NCI-H774 (cell line): Measurements from ENCODE around the gene DDX6.
A peak's percentile ranks its signal among the peaks of the same experiment; 100 is the strongest.
"Not testable (repeated sequence)": the region's sequence is repeated elsewhere in the genome, so short reads cannot be mapped to it uniquely, and the experiment has no call there.

Source experiments
- DNase-seq: peaks from one replicate; lab custom pipeline; 2025; lab: John Stamatoyannopoulos, UW

DDX6 gene

DNA sequence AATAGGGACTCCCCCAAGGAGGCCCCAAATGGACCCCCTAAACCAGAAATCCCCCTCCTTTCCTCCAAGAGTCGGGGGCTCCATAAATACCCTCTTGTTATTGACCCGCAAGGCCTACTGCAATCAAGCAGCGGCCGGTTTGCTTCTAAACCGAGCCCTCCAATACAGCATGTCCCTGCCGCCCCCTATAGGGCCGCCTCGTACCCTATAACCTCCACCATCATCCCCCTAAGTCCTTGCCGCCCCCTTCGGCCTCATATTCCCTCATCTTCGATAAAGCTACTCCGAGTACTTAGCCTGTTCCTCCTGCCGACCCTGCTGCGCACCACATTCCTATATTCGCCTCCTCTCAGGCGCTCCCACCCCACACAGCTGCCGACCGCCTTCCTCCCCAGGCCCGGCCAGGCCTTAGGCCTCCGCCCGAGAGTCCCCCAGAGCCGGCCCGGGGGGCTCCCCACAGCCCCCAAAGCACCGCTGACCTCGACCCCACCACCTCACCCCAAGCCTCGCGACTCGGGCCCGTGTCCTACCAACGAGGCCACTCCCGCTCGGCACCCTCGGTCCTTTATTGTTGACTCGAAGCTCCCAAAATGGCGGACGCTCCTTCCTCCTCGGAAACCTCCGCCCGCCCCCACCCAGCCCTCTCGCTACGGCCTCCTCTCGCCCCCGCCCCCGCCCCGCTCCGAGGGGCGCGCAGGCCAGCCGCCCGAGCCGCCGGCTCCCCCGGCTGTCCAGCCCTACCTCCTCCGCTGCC, 430 bp downstream of the DDX6 start:
- peak; percentile 86 for DNase-seq

DNA sequence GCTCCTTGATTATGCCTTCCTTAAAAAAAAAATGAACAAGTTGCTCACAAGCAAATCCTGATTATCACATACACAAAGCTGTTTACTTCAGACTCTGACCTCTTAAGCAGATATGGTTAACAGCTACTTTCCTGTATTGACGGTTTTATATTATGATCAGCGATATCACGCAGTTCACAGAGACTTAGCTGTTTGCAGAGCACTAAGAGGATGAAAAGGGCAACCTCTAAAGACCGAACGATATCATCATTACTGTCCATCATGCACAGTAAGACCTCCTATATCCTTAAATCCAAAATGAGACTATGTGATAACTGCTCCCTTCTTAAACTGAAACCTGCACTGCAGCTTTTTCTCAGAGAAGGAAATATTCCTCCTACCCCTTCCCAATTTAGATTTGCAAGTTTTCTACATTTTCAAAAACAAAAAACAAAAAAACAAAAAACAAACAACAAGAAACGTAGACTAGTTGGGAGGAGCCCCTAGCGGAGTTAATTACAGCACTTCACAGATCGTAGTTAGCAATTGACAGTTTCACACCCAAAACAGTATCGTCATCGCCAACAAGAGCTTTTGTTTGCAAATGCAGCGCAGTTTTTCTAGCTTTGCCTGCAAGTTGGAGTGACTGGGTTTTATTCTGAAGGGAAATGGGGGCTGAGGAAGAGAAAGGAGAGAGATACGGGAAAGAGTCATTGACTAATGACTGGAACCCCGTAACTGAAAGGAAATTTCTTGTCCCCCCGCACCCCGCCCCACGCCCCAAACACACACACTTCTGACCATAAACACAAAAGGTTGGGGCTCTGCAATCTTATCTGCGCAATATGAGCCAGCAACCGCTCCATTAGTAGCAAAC, 1.2 kb downstream of the DDX6 start:
- DNase-seq: peak; percentile 45

DNA sequence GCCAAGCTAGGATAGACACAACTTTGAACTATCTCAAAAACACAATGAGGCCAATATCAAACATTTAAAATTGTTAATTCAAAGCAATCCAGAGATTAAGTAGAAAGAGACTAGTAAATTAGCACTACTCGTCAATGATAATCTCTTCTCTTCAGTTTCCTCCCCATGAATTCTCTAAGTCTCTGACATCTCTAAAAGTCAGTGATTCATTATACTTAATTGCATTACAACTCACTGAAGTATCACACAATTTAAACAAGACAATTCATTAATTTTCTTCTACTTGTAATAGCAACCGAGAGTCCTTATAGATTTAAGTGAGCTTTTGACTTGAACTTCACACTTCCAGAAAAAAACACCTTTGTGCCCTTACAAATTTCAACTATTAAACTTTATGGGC, 4.3 kb downstream of the DDX6 start:
- DNase-seq: no peak

DNA sequence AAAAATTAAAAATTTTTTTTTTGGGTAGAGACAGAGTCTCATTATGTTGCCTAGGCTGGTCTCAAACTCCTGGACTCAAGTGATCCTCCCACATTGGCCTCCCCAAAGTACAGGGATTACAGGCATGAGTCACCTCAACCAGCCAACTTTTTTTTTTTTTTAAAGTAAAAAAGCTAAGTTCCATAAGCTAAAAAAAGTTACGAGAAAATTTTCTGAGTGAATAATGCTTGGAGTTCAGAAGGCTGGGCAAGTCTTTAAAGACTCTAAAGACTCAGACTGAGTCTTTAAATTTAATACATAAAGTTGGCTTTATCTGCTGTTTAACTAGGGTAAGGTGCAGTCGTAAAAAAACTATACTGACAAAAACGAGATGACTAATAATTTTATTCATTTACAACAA, 5.6 kb downstream of the DDX6 start:
- DNase-seq: no peak

DNA sequence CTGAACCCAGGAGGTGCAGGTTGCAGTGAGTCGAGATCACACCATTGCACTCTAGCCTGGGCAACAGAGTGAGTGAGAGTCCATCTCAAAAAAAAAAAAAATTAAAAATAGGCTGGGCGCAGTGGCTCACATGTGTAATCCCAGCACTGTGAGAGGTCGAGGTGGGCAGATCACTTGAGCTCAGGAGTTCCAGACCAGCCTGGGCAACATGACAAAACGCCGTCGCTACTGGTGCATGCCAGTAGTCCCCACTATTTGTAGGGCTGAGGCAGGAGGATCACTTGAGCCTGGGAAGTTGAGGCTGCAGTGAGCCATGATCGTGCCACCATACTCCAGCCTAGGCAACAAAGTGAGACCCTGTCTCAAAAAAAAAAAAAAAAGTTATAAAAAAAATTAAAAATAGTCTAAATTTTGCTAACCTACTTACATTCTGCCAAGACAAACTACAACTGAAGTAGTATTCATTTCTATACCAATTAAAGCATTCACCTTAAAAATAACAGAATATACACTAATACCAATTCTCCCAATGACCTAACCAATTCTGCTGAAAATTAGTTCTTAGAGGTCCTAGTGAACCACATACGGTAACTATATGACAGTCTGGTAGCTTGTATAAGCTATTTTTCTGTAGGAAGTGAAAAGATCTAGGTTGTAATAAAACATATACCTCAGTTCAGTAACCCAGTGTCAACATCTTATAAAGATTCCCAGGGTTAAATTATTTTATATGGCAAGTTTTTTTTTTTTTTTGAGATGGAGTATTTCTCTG, 7.1 kb downstream of the DDX6 start:
- no peak for DNase-seq

DNA sequence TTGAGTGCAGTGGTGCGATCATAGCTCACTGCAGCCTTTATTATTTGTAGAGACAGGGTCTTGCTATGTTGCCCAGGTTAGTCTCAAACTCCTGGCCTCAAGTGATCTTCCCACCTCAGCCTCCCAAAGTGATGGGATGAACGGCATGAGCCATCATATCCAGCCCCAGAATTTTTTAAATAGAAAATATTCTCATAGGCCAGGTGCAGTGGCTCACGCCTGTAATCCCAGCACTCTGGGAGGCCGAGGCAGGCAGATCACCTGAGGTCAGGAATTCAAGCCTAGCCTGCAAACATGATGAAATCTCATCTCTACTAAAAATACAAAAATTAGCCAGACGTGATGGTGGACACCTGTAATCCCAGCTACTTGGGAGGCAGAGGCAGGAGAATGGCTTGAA, 7.6 kb downstream of the DDX6 start:
- not testable (repeated sequence) for DNase-seq

DNA sequence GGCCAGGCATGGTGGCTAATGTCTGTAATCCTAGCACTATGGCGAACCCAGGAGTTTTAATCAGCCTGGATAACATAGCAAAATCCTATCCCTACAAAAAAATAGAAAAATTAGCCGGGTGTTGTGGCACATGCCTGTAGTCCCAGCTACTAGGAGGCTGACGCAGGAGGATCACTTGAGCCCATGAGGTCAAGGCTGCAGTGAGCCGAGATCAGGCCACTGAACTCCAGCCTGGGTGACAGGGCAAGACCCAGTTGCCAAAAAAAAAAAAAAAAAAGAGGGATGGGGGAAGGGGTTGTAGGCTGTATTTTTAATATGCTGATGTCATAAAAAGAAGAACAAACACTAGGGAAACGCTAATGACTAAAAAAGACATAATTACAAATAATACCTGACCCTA, 12.1 kb downstream of the DDX6 start:
- no peak for DNase-seq

DNA sequence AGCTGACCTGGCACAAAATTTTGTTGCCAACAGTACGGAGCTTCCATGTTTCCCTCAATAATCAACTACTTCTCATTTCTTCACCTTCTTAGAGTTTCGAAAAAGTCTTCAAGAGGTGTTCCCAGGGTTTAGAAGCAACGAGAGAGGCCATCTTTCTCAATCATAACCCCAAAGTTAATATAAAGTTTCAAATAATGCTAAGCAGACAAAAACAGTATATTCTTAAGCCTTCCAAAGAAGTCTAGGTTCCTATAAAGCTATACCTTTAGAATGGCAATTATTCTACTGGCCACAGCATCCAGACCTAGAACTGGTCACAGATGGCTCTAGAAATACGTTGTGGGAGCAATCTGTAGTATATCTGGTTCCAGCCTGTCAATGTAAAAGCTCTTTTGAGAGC, 16.9 kb downstream of the DDX6 start:
- no peak for DNase-seq

DNA sequence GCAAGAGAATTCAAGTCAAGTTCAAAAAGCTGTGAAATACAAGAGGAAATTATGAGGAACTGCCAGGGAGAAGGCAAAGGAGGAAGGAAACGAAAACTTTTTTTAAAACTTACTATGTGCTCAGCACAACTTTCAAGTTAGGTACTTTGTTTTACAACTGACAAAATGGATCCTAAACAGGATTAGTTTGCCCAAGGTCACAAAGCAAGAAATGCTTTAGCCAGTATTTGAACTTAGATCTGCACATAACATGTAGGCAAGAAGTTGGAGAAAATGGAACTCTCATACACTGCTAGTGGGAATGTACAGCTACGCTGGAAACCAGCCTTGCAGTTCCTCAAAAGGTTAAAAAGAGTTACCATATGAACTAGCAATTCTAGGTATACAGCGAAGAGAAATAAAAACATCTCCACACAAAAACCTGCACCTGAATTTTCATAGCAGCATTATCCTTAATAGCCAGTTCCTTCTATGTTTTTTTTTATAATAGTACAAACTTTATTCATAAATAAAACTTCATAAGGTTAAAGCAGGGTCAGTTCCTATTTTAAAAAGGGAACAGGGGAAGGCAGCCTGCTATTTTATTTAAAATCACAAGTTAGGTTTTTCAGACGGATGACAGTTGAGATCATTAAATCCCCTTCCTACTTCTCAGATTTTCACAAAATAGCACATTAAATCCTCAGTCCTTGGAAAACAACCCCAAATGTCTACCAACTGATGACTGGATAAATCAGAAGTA, 19.2 kb downstream of the DDX6 start:
- DNase-seq: no peak

DNA sequence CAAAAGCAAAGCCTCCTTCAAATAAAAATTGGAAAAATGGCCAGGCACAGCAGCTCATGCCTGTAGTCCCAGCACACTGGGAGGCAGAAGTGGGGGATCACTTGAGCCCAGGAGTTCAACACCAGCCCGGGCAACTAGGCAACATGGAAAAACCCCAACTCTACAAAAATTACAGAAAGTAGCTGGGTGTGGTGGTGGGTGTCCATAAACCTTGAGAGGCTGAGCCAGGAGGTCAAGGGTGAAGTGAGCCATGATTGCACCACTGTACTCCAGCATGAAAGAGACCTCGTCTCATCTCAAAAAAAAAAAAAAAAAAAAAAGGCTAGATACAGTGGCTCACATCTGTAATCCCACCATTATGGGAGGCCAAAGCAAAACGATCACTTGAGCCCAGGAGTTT, 22.3 kb downstream of the DDX6 start:
- DNase-seq: no peak

DNA sequence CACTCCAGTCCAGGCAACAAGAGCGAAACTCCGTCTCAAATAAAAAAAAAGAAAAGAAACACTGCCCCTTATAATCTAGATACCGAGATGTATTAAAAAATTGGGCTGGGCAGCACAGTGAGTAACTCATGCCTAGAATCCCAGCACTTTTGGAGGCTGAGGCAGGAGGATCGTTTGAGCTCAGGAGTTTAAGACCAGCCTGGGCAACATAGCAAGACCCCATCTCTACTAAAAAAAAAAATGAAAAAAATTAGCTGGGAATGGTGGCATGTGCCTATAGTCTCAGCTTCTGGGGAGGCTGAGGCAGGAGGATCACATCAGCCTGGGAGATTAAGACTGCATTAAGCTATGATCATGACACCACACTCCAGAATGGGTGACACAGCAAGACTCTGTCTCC, 24.9 kb downstream of the DDX6 start:
- no peak for DNase-seq

DNA sequence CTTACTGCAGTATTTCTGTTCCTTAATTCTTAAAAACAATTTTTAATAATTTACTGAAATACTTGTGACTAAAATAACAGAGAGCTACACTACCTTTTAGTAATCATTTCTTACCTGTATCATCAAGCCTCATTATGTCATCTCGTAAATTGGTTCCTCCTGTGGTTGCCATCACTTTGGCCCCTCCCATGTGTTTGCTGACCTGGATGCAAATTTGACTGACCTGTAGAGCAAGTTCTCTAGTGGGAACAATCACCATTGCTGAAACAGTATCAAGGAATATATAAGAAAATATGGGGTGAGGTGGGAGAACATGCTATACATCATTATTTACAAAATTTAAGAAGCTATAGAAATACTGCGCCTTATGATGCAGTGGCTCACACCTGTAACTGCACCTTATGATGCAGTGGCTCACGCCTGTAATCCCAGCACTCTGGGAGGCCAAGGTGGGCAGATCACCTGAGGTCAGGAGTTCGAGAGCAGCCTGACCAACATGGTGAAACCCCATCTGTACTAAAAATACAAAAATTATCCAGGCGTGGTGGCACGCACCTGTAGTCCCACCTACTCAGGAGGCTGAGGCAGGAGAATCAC, 25.8 kb downstream of the DDX6 start:
- not testable (repeated sequence) for DNase-seq

DNA sequence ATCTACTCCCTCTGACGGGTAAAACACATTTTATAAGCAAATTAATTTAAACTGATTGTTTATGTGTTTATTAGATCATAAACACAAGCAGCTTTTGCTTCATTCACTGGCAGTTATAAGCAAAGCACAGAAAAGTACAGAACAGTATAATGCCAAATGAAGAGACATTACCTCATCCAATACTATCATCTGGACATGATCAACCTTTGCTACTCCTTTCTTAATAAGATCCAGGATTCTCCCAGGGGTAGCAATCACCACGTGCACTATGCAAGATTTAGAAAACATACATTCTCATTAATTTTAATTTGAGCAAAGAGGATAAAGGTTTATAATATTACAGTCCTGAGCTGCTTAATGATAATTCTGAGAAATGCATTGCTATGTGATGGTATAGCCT, 27.9 kb downstream of the DDX6 start:
- DNase-seq: no peak

DNA sequence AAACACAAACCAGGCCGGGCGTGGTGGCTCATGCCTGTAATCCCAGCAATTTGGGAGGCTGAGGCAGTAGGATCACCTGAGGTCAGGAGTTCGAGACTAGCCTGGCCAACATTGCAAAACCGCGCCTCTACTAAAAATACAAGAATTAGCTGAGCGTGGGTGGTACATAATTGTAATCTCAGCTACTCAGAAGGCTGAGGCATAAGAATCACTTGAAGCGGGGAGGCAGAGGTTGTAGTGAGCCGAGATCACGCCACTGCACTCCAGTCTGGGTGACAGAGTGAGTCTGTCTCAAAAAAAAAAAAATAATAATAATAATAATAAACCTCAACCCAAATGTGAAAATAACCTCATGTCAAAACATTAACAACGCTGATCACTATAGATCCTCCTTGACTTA, 29.0 kb downstream of the DDX6 start:
- DNase-seq: not testable (repeated sequence)

DNA sequence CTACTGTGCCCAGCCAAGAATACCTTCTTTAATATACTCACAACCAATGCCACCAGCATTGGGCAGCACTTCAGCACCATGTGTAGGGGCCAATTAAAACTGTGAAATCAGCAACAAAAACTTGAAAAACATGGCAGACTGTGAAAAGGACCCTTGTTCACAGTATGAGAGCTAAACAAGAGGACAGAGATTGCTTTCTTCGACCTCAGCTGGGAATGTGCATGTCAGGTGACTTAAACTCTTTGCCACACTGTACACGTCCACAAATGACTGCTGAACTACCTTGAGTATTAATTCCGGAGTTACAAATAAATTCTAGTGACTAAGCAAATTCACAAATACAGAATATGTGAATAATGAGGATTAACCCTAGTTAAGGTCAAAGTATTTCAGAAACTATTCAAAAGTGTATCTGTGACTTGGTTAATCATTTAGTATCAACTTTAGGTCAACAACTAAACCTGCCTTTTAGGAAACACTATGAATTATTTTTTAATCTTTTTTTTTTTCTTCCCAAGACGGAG, 33.0 kb downstream of the DDX6 start:
- DNase-seq: no peak

DNA sequence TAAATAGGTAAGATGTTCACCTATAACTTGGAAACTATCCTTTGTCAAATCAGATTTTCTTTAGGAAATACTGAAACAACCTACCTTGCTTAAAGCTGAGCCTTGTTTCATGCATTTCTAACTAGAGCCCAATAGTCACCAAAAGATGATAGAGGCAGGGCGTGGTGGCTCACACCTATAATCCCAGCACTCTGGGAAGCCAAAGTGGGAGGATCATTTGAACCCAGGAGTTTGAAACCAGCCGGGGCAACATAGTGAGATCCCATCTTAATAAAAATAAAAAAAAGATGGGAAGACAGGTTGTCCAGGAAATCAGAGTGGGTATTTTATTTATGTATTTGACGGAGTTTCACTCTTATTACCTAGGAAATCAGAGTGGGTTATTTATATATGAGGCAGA, 38.3 kb downstream of the DDX6 start:
- DNase-seq: no peak

DNA sequence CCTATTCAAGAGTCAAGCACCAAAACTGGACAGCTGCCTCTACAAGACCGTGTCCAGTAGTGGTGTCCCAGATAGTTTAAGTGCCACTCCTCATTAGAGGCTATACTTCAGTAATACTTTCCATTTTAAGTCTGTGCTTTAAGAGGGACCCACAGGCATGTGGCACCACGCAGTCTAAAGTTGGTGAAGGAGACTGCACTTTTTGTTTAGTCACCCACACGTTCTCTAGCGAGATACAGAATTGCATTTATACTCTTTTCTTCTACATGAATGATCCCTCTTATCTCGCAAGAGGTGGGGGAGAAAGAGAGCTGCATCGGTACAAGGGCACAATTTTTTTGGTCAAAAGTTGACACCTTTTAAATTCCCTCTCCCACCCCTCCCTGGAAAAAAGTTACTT, 41.5 kb downstream of the DDX6 start:
- no peak for DNase-seq

DNA sequence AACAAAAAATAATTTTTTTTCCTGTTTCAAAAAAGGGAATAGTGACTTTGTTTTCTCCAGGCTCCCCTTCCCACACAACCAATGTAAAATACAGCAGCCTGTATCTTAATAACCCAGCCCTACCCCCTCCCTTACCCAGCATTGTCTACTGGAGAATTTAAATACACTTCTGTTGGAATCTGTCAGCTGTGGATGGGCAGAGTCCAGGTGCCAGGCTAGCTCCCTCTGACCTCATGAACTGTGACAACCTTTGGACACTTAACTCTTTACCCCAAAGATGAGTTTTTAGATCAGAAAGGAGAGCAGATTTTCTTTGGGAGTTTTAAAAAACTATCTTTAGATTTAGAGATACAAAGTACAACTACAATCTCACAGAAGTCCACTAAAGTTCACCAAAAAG, 42.9 kb downstream of the DDX6 start:
- no peak for DNase-seq

DNA sequence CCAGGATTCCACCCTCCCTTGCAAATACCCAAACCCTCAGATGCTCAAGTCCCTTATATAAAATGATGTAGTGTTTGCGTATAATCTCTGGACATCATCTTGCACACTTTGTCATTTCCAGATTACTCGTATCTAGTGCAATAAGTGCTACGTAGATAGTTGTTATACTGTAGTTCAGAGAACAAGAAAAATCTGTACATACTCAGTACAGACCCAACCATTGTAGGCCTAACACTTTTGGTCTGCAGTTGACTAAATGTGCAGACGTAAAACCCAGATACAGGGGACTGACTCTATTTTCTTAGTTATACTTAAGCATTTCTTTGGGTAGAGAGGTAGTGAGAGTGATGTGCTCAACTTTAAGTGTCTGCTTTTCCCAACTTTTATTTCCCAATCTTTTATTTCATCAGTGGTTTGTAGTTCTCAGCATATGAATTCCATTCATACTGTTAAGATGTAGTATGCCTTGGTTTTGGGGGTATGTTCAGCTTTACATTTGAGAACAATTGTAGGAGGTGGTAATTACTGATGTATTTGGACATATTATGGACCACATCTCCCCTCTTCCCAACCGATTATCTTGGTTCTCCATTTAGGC, 43.9 kb downstream of the DDX6 start:
- DNase-seq: no peak

DNA sequence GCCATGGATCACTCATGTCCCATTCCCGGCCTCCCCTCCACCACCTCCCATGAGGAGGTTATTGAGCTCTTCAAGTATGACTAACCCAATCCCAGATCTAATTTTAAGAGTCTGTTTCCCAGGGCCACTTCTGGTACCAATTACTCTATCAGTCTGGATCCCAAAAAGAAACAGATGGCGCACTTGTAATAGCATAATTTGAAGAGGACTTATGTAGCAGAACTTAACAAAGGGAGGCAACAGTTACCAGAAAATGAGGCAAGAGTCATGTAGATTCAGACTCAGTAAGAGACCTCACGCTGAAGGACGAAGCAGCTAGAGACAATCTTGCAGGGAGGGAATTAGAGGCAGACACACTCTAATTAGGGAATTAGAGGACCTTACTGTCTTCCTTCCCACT, 46.9 kb downstream of the DDX6 start:
- DNase-seq: no peak

DNA sequence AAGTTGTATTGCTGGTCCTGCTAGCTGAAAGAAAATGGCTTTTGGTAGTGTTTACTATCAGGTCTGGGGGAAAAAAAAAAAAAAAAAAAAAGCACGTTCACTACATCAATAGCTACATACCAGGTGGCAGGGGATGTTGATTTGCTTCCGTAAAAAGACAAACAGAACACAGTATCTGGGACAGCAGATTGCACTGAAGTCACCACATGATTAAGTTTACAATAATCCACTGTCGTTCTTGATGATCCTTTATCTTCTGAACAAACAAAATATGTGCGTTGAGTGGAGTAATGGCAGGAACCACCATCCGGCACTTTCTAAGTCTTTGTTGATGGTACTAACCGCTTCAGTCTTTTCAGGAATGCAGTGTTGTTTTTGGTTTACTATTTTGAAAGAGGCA, 48.7 kb downstream of the DDX6 start:
- peak; percentile 41 for DNase-seq
